Sigmoid colon (tissue), 7 donors: ENCODE data around the gene CYP27B1. TPM values are rescaled to one million over a fixed set of nuclear protein-coding genes. Genes with fewer than 3 reads are reported as not detected.
"Not testable (repeated sequence)": the region's sequence is repeated elsewhere in the genome, so short reads cannot be mapped to it uniquely, and the experiment has no call there.

ENCODE experiments used
- DNase-seq: peaks from one replicate; pipeline ENCODE4 v3.0.0-alpha.2; 2019
- H3K27ac ChIP-seq, 4 donors: fragments of 200-600 bp; sonication (generic); one replicate each; pipeline ENCODE4 v1.5.1; 2016 to 2019; ENCODE audit warnings: mild to moderate bottlenecking in 1 of 4
- H3K27me3 ChIP-seq, 3 donors: fragments of 200-600 bp; sonication (generic); one replicate each; pipeline ENCODE4 v1.5.1; 2019; ENCODE audit warnings: mild to moderate bottlenecking in 1 of 3
- H3K36me3 ChIP-seq, 4 donors: fragments of 200-600 bp; sonication (generic); one replicate each; pipeline ENCODE4 v1.5.1; 2016 to 2019
- H3K4me1 ChIP-seq, 4 donors: fragments of 200-600 bp; sonication (generic); one replicate each; pipeline ENCODE4 v1.5.1; 2017 to 2019
- H3K4me3 ChIP-seq, 4 donors: fragments of 200-600 bp; sonication (generic); one replicate each; pipeline ENCODE4 v1.5.1; 2017 to 2019; ENCODE audit warnings: mild to moderate bottlenecking in 2 of 4, moderate library complexity in 1 of 4
- H3K9me3 ChIP-seq, 4 donors: fragments of 200-600 bp in 3 of 4; sonication (generic) in 3 of 4; one replicate each; pipeline versions ENCODE4 v1.5.1 to v1.6.1; 2013 to 2019
- CTCF ChIP-seq, 4 experiments: fragments of 450-650 bp in 3 of 4; fragments of 200-600 bp in 1 of 4; IDR thresholded peaks; one replicate each; pipeline ENCODE4 v1.5.1; 2016 to 2019; ENCODE audit warnings: antibody characterized with exemption in 4 of 4, mild to moderate bottlenecking in 3 of 4, moderate library complexity in 2 of 4
- EP300 ChIP-seq, 4 donors: sonication (generic); formaldehyde crosslinking; IDR thresholded peaks; one replicate each; pipeline ENCODE4 v1.6.1; 2017; ENCODE audit warnings: antibody characterized with exemption in 4 of 4
- POLR2A ChIP-seq, 2 donors: fragments of 450-650 bp; IDR thresholded peaks; one replicate each; pipeline ENCODE4 v1.6.1; 2016; ENCODE audit warnings: antibody characterized with exemption in 2 of 2, mild to moderate bottlenecking in 2 of 2, moderate library complexity in 2 of 2
- POLR2AphosphoS5 ChIP-seq, 4 donors: sonication (generic); formaldehyde crosslinking; IDR thresholded peaks; one replicate each; pipeline ENCODE4 v1.6.1; 2017; ENCODE audit warnings: antibody characterized with exemption in 4 of 4
- WGBS, 2 donors: extraction: QIAGEN DNeasy Blood & Tissue Kit; methylation state at CpG; one replicate each; pipeline ENCODE4 v1.1.7; 2013; 5-methylcytosine and 5-hydroxymethylcytosine counted together
- intact Hi-C: fragments of 100-400 bp; cut with DNase I; formaldehyde crosslinking; loops from one replicate; pipeline ENCODE4 v1.15.1; 2023
- polyA plus RNA-seq, 3 donors: library from polyadenylated mRNA; stranded (reverse); fragments of 200-250 nt; gene quantifications; one replicate each; pipeline ENCODE4 v1.2.3, GENCODE V29; 2013
- small RNA-seq, 3 donors: library from RNA; depleted of rRNA; stranded (forward); fragments of <200 nt; gene quantifications; one replicate each; pipeline ENCODE3, GENCODE V24; 2016
- total RNA-seq, 4 donors: library from RNA; depleted of rRNA; stranded (reverse); fragments of >200 nt; gene quantifications; one replicate each; pipeline ENCODE4 v1.1.0, GENCODE V29; 2016
- donor health status: healthy with polysubstance abuse.
- donor health status: Bipolar disorder and iron deficiency.
- donor health status: healthy.

Gene CYP27B1
- total and polyA plus RNA-seq, 7 donors = 0.28 to 2.0 (median 1.2) TPM; not detected in 4

GRCh38 chr12:57716305-57716704 is 50.6 kb downstream of the CYP27B1 start:
- intact Hi-C loops = no loop called here
- H3K36me3 ChIP-seq = peaks cover 29 to 87% (median 61%) of the 10 kb centered on the region in 4 donors

GRCh38 chr12:57715786-57716185 is 51.1 kb downstream of the CYP27B1 start:
- Histone ChIP-seq H3K9me3 (no peaks in the 10 kb centered on the region), H3K4me1 (no peaks in the 10 kb centered on the region), H3K27ac (no peak overlapping the region), H3K27me3 (no peaks in the 10 kb centered on the region), H3K4me3 (no peak overlapping the region), H3K36me3 (peaks cover 29 to 81% (median 58%) of the 10 kb centered on the region in 4 donors)
- TF ChIP-seq POLR2AphosphoS5 (IDR thresholded peaks at IDR 0.05) (no peak), CTCF (IDR thresholded peaks at IDR 0.05) (no peak), POLR2A (IDR thresholded peaks at IDR 0.05) (no peak), EP300 (IDR thresholded peaks at IDR 0.05) (no peak)
- no peak for DNase-seq
- intact Hi-C loops = no loop called here
- WGBS, 2 donors = 93 to 96% methylated on average over 12 of the region's 12 CpGs

More at GRCh38 chr12:57716305-57716704, 50.6 kb downstream of the CYP27B1 start:
- no peak overlapping the region for H3K4me3 ChIP-seq
- 96 to 98% methylated on average over 4 of the region's 4 CpGs for WGBS, 2 donors
- no peaks in the 10 kb centered on the region for H3K27me3 ChIP-seq
- no peaks in the 10 kb centered on the region for H3K4me1 ChIP-seq
- TF ChIP-seq CTCF (IDR thresholded peaks at IDR 0.05) = no peak
- TF ChIP-seq POLR2AphosphoS5 (IDR thresholded peaks at IDR 0.05) = no peak
- DNase-seq = no peak
- H3K27ac ChIP-seq = no peak overlapping the region
- H3K9me3 ChIP-seq = no peaks in the 10 kb centered on the region

- H3K27ac ChIP-seq, H3K4me1 ChIP-seq, H3K27me3 ChIP-seq, DNase-seq, H3K9me3 ChIP-seq, H3K4me3 ChIP-seq, intact Hi-C loops: not testable (repeated sequence)
- H3K36me3 ChIP-seq = peaks cover 29 to 79% (median 52%) of the 10 kb centered on the region in 4 donors
- 87 to 96% methylated on average over 6 of the region's 6 CpGs for WGBS, 2 donors
Measured at GRCh38 chr12:57715036-57715748, 51.7 kb downstream of the CYP27B1 start.

GRCh38 chr12:57713209-57713608 is 53.7 kb downstream of the CYP27B1 start:
- no peaks in the 10 kb centered on the region for H3K4me1 ChIP-seq
- H3K27ac ChIP-seq = no peak overlapping the region
- H3K9me3 ChIP-seq = no peaks in the 10 kb centered on the region
- H3K27me3 ChIP-seq = no peaks in the 10 kb centered on the region
- DNase-seq = no peak
- WGBS, 2 donors = 95% methylated on average over 5 of the region's 5 CpGs
- TF ChIP-seq CTCF (IDR thresholded peaks at IDR 0.05) = no peak
- no peak for TF ChIP-seq POLR2A (IDR thresholded peaks at IDR 0.05)
- TF ChIP-seq EP300 (IDR thresholded peaks at IDR 0.05) = no peak
- TF ChIP-seq POLR2AphosphoS5 (IDR thresholded peaks at IDR 0.05) = no peak
- intact Hi-C loops = no loop called here
- H3K36me3 ChIP-seq = peaks cover 16 to 69% (median 34%) of the 10 kb centered on the region in 4 donors
- H3K4me3 ChIP-seq = no peak overlapping the region

- Histone ChIP-seq H3K27ac (no peak overlapping the region), H3K36me3 (peaks cover 13 to 69% (median 29%) of the 10 kb centered on the region in 4 donors), H3K9me3 (no peaks in the 10 kb centered on the region), H3K4me1 (no peaks in the 10 kb centered on the region), H3K27me3 (no peaks in the 10 kb centered on the region), H3K4me3 (no peak overlapping the region)
- DNase-seq = no peak
- no peak for TF ChIP-seq CTCF (IDR thresholded peaks at IDR 0.05)
- intact Hi-C loops = no loop called here
- WGBS, 2 donors = 95% methylated on average over 3 of the region's 3 CpGs
Measured at GRCh38 chr12:57712701-57713100, 54.2 kb downstream of the CYP27B1 start.

Small RNAs within 50 kb of the gene (small RNA-seq; reads per million reads assigned to genes)
- 0 reads per million in 3 donors for gene RNU6-1083P

Other genes starting within 250 kb of the CYP27B1 start
- 10 to 100 TPM; 30.7 to 48.5 (median 40.7) TPM for gene DDIT3, start 246.6 kb downstream of the CYP27B1 start, total RNA-seq
- gene DDIT3, start 246.6 kb downstream of the CYP27B1 start, polyA plus RNA-seq = 10 to 100 TPM; 42.3 to 52.9 (median 46.7) TPM
- 10 to 100 TPM; 13.5 to 23.5 (median 16.0) TPM for gene MBD6, start 244.3 kb downstream of the CYP27B1 start, total RNA-seq
- 10 to 100 TPM; 16.2 to 52.8 (median 17.1) TPM for gene MBD6, start 244.3 kb downstream of the CYP27B1 start, polyA plus RNA-seq
- 100 to 1,000 TPM; 118 to 194 (median 141) TPM for gene DCTN2, start 219.9 kb downstream of the CYP27B1 start, total RNA-seq
- gene DCTN2, start 219.9 kb downstream of the CYP27B1 start, polyA plus RNA-seq = 100 to 1,000 TPM; 141 to 204 (median 172) TPM
- 1 to 10 TPM; 3.6 to 8.9 (median 6.9) TPM for gene KIF5A, start 217.0 kb downstream of the CYP27B1 start, total RNA-seq
- gene KIF5A, start 217.0 kb downstream of the CYP27B1 start, polyA plus RNA-seq = 1 to 10 TPM in 1 of 3 donors, under 1 TPM in 2; under 0.01 to 3.5 (median 0.46) TPM
- gene PIP4K2C, start 175.9 kb downstream of the CYP27B1 start, total RNA-seq = 10 to 100 TPM; 13.3 to 22.8 (median 18.4) TPM
- gene PIP4K2C, start 175.9 kb downstream of the CYP27B1 start, polyA plus RNA-seq = 10 to 100 TPM; 21.0 to 30.5 (median 28.6) TPM
- 10 to 100 TPM; 42.9 to 68.4 (median 50.7) TPM for gene DTX3, start 162.3 kb downstream of the CYP27B1 start, total RNA-seq
- gene DTX3, start 162.3 kb downstream of the CYP27B1 start, polyA plus RNA-seq = 10 to 100 TPM in 1 of 3 donors, 1 to 10 TPM in 2; 1.2 to 12.5 (median 8.4) TPM
- 100 to 1,000 TPM in 3 of 4 donors, 10 to 100 TPM in 1; 99.4 to 140 (median 113) TPM for gene ARHGEF25, start 155.6 kb downstream of the CYP27B1 start, total RNA-seq
- gene ARHGEF25, start 155.6 kb downstream of the CYP27B1 start, polyA plus RNA-seq = 10 to 100 TPM in 2 of 3 donors, 1 to 10 TPM in 1; 5.8 to 22.8 (median 18.2) TPM
- 1 to 10 TPM in 3 of 4 donors, under 1 TPM in 1; 0.99 to 4.4 (median 3.3) TPM for gene B4GALNT1, start 133.9 kb downstream of the CYP27B1 start, total RNA-seq
- gene B4GALNT1, start 133.9 kb downstream of the CYP27B1 start, polyA plus RNA-seq = 1 to 10 TPM in 1 of 3 donors, not detected in 2; 2.7 TPM
- gene OS9, start 72.9 kb downstream of the CYP27B1 start, total RNA-seq = 100 to 1,000 TPM; 122 to 183 (median 156) TPM
- gene OS9, start 72.9 kb downstream of the CYP27B1 start, polyA plus RNA-seq = 100 to 1,000 TPM in 1 of 3 donors, 10 to 100 TPM in 2; 69.1 to 243 (median 95.3) TPM
- gene AGAP2, start 28.3 kb downstream of the CYP27B1 start, total RNA-seq = 1 to 10 TPM in 3 of 4 donors, under 1 TPM in 1; 0.82 to 3.0 (median 1.8) TPM
- gene AGAP2, start 28.3 kb downstream of the CYP27B1 start, polyA plus RNA-seq = 1 to 10 TPM in 1 of 3 donors, under 1 TPM in 2; under 0.01 to 6.4 (median 0.46) TPM
- 10 to 100 TPM; 43.2 to 85.8 (median 69.3) TPM for gene TSPAN31, start 22.0 kb downstream of the CYP27B1 start, total RNA-seq
- 10 to 100 TPM; 12.0 to 33.8 (median 15.7) TPM for gene TSPAN31, start 22.0 kb downstream of the CYP27B1 start, polyA plus RNA-seq
- 100 to 1,000 TPM in 1 of 4 donors, 10 to 100 TPM in 3; 54.6 to 108 (median 82.5) TPM for gene CDK4, start 14.8 kb downstream of the CYP27B1 start, total RNA-seq
- 10 to 100 TPM; 34.9 to 89.1 (median 43.2) TPM for gene CDK4, start 14.8 kb downstream of the CYP27B1 start, polyA plus RNA-seq
- gene MARCHF9, start 12.0 kb downstream of the CYP27B1 start, total RNA-seq = 10 to 100 TPM in 2 of 4 donors, 1 to 10 TPM in 2; 6.1 to 12.5 (median 9.4) TPM
- 10 to 100 TPM in 1 of 3 donors, 1 to 10 TPM in 2; 5.5 to 14.9 (median 7.8) TPM for gene MARCHF9, start 12.0 kb downstream of the CYP27B1 start, polyA plus RNA-seq
- gene METTL1, start 5.0 kb upstream of the CYP27B1 start, total RNA-seq = 10 to 100 TPM in 1 of 4 donors, 1 to 10 TPM in 3; 3.8 to 12.2 (median 7.4) TPM
- gene METTL1, start 5.0 kb upstream of the CYP27B1 start, polyA plus RNA-seq = 10 to 100 TPM in 2 of 3 donors, 1 to 10 TPM in 1; 7.6 to 16.7 (median 10.2) TPM
- gene EEF1AKMT3, start 5.5 kb upstream of the CYP27B1 start, total RNA-seq = 10 to 100 TPM in 2 of 4 donors, 1 to 10 TPM in 2; 9.0 to 11.9 (median 10.6) TPM
- 1 to 10 TPM; 1.6 to 8.4 (median 2.5) TPM for gene EEF1AKMT3, start 5.5 kb upstream of the CYP27B1 start, polyA plus RNA-seq
- 10 to 100 TPM in 3 of 4 donors, 1 to 10 TPM in 1; 8.0 to 29.6 (median 25.3) TPM for gene TSFM, start 15.7 kb upstream of the CYP27B1 start, total RNA-seq
- 10 to 100 TPM; 36.0 to 49.3 (median 47.9) TPM for gene TSFM, start 15.7 kb upstream of the CYP27B1 start, polyA plus RNA-seq
- 10 to 100 TPM in 1 of 4 donors, 1 to 10 TPM in 3; 2.1 to 12.2 (median 5.1) TPM for gene AVIL, start 51.7 kb upstream of the CYP27B1 start, total RNA-seq
- 10 to 100 TPM in 1 of 3 donors, 1 to 10 TPM in 2; 6.2 to 11.4 (median 8.3) TPM for gene AVIL, start 51.7 kb upstream of the CYP27B1 start, polyA plus RNA-seq
- gene CTDSP2, start 79.7 kb upstream of the CYP27B1 start, total RNA-seq = 100 to 1,000 TPM; 121 to 183 (median 135) TPM
- gene CTDSP2, start 79.7 kb upstream of the CYP27B1 start, polyA plus RNA-seq = 100 to 1,000 TPM in 2 of 3 donors, 10 to 100 TPM in 1; 85.3 to 122 (median 105) TPM
- 10 to 100 TPM in 3 of 4 donors, 1 to 10 TPM in 1; 5.3 to 39.0 (median 13.2) TPM for gene ATP23, start 174.5 kb upstream of the CYP27B1 start, total RNA-seq
- gene ATP23, start 174.5 kb upstream of the CYP27B1 start, polyA plus RNA-seq = 10 to 100 TPM; 14.8 to 43.5 (median 25.8) TPM